ENCODE data around the gene CDK11B.
"Not testable (repeated sequence)": the region's sequence is repeated elsewhere in the genome, so short reads cannot be mapped to it uniquely, and the experiment has no call there.

The CDK11B gene

DNA sequence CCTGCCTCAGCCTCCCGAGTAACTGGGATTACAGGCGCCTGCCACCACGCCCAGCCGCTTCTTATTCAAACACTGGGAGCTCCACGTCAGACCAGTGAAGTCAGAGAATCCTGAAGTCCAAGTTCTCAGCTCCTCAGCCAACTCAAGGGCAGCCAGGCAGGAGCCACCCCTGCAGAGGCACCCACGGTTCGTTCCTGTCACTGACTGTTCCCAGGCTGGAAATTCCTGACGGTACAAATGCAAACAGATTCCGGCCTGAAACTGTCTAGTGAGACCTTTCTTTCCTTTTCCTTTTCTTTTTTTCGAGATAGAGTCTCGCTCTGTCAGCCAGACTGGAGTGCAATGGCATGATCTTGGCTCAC, 22.1 kb upstream of the CDK11B start:
- DNase-seq, result no peak

DNA sequence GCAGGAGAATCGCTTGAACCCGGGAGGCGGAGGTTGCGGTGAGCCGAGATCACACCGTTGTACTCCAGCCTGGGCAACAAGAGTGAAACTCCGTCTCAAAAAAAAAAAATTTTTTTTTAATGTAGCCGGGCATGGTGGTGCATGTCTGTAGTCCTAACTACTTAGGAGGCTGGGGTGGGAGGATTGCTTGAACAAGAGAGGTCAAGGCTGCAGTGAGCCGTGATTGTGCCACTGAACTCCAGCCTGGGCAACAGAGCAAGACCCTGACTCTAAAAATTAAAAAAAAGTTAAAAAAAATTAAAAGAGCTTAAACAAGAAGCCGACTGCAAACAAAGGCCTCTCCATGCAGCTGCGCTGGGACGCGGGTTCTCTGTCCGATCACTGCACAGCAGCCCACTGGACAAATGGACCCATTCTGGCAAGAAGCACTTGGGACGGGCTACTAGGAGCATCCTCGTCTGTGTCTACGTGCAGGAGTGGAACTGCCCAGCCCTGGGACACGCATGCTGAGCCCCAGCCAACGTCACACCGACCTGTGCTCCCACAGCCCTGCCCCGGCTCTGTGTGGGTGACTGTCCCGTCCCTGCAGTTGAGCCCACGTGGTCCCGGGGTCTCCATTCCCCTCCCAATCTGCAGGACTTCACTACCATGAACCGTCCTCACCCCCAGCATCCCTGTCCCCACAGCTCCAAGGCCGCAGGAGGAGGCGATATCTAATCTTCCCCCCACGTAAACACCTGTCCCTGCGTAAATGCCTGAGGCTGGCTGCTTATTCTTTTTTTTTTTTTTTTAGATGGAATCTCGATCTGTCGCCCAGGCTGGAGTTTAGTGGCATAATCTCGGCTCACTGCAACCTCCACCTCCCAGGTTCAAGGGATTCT, 21.5 kb upstream of the CDK11B start:
- no peak for DNase-seq

DNA sequence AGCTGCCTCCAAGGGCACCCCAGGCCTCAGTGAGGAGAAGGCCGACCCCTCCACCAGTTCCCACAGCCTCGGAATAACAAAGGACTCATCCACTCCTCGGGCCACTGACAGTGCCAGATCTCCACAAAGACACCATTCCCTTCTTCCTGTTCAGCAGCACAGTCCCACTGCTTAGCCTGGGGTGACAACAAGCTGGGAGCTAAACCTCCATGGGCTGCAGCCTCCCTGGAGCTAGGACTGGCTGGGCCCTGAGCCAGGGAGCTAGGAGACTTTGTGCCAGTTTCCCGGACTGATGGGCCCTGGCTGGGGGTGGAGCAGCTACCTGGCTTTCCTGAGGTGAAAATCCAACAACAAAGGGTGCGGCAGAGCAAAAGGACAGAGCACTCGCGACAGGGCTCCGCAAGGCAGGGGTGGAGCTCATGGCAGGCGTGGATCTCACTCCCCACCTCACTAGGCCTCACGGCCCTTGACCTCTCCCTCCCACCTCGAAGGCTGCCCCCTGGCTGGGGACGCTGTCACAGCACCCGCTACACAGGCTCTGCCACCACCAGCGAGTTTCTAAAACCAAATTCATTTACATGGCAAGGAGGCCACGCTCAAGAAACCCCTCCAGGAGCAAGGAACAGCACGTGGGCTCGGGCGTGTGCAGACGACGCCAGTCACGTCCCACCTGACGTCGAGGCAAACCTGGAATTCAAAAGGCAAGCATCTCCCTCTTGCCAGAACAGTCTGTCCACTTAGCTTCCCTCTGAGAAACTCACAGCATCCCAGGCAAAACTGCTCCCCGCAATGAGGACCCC, 20.0 kb upstream of the CDK11B start:
- peak; percentile 35 for DNase-seq

DNA sequence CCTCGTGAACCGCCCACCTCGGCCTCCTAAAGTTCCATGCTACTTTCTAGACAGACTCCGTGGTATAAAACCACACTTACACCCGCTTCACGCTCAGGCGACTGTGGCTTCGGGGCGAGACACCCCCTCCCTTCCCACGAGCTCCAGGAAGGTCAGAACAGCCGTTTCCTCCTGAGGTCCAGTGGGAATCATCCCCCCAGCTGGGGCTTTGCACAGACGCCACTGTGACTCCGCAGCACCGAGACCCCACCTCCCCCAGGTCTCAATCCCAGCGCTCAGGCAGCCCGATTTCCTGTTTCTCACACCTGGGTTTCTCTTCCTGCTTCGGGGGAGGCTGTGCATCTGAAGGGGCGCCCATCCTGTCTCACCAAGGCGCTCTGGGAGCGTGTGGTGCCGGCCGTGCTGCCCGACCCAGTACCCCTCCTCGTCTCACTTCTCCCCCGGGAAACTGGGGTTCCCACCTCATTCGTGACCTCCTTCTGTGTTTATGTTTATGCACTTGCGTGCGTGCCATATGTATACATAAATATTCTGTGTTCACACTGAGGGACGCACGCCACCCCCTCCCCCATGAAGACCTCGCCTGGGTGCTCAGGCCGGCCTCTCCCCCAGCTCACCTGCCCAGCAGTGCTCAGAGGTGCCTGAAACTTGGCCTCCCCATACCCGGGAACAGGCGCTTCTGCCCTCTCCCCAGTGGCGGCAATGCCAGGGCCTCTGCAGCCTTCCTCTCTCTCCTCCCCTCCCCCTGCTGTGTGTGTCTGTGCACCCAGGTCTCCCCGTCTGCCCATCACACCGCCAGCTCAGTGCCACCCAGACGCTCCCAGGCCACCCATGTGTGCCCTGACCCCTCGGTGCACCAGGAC, 19.1 kb upstream of the CDK11B start:
- DNase-seq, result peak; percentile 24

DNA sequence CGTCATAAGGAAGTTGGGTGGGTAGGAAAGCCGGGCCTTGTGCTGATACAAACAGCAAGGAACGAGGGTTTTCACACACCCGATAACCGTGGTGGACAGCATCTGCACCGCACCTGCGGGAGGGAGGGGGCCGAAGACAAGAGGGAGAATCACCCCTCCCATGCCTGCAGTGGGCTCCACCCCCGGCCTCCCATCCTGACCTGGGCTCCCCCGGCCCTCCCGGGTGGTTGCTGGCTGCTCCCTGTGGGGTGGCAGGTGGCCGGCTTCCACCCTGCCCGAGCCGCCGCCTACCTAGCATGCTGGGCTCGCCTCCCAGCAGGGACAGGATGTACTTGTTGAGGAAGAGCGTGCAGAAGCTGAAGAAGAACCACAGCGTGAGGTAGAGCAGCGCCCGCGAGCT, 17.3 kb upstream of the CDK11B start:
- not testable (repeated sequence) for DNase-seq

DNA sequence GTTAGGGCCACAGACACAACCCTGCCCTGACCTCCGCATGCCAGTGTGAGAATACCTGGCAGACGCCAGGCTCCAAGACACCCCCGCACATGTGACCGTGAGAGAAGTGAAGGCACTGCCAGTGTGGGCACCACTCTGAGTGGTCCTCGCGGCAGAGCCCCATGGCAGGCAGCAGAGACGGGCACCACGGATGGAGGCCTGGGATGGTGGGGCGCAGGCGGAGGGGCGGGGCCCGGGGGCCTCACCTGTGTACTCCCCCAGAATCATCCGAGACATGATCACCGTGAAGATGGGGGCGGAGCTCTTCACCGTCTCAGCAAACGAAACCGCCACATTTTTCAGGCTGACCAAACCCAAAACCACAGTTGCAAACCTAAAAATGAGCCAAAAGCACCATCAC, 16.4 kb upstream of the CDK11B start:
- DNase-seq, result not testable (repeated sequence)

DNA sequence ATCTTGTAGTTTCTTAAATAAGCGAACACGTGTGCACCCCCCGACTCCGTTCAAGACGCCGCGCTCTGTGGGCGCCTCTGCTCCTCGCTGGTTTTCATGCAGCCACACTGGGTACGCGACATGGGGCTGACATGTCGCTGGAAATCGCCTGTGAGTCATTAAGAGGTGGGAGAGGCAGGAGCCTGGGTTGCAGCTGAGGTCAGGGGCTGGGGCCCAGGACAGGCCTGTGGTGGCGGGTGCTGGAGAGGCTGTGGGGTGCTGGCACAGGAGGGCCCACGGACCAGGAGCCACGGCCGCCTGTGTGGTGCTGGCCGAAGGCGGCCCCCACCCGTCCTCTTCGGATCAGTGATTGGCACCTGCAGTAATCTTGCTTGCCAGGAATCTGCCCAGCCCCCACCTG, 16.0 kb upstream of the CDK11B start:
- DNase-seq, result not testable (repeated sequence)

DNA sequence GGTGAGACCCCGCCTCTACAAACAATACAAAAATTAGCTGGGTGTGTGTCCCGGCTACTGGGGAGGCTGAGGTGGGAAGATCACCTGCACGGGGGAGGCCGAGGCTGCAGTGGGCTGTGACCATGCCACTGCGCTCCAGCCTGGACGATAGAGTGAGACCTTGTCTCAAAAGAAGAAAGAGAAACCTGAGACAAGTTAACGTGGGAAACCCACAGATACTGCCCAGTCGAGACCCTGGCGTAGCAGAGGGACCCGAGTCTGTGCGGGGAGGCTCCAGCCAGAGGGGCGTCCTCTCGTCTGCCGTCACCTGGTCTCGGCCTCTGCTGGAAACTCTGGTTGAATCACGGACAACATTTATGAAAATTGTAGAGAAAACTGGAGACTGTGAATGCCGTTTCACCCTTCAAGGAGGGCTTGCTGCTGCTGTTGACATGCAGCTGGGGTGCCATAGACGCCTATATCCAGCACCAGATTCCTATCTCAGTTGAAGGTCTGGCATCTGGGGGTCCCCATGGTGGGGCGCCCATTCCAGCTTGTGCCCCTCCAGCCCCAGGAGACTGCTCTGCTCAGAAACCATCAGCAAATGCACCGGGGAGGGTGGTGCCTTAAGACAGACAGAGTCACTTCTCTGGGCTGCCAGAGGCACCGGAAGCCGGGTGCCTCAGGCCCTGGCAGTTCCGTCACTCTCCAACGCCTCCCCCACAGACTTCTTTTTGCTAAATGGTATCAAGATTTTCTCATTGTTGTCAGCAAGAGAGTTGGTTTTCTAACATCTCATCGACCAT, 13.6 kb upstream of the CDK11B start:
- DNase-seq, result no peak

DNA sequence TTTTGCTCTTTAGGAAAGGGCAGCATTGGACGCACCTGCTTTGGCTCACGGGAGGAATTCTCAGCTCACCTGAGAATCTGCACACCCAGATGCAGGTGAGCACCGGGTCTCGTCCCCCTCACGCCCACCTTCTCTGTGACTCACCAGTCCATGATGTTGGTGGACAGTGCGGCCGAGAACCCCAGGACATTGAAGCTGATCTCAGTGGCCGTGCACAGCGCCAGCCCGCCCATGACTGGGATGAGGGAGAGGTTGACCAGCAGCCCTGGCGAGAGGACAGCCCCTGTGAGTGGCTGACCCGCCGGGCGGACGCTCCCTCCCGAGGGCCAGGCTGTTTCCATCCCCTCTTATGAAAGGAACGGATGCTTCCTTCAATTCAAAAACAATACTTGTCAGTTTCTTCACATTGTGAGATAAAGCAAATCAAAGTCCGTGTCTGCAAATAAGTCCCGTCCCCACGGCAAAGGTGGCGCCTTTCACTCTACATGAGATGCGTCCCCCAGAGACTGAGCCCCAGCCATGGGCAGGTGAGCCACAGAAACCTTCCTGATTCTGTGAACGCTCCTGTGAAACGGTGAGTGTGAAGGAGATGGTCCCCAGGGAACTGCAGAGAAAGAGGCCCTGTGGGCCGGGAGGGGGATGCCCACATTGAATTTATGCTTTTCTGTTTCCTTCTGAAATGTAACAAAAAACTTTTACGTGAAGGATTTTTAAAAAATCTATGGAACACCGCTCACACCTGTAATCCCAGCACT, 12.7 kb upstream of the CDK11B start:
- DNase-seq, result no peak

DNA sequence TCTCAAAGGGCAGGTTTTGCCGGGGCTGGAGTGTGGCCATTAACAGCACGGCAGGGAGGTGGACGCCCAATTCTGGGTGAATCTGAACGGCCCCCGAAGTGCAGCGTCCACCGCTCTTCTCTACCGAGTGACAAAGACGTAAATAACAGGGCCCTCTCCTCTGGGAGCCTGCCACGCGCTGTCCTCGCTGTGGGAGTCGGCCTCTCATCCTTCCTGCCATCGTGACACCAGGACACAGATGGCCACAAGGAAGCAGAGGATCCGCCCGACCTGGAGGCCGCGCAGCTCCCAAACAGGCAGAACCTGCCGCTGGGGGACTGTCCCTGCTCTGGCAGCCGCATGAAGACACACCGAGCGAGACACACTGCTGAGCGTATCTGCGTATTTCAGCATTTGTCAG, 12.1 kb upstream of the CDK11B start:
- no peak for DNase-seq

DNA sequence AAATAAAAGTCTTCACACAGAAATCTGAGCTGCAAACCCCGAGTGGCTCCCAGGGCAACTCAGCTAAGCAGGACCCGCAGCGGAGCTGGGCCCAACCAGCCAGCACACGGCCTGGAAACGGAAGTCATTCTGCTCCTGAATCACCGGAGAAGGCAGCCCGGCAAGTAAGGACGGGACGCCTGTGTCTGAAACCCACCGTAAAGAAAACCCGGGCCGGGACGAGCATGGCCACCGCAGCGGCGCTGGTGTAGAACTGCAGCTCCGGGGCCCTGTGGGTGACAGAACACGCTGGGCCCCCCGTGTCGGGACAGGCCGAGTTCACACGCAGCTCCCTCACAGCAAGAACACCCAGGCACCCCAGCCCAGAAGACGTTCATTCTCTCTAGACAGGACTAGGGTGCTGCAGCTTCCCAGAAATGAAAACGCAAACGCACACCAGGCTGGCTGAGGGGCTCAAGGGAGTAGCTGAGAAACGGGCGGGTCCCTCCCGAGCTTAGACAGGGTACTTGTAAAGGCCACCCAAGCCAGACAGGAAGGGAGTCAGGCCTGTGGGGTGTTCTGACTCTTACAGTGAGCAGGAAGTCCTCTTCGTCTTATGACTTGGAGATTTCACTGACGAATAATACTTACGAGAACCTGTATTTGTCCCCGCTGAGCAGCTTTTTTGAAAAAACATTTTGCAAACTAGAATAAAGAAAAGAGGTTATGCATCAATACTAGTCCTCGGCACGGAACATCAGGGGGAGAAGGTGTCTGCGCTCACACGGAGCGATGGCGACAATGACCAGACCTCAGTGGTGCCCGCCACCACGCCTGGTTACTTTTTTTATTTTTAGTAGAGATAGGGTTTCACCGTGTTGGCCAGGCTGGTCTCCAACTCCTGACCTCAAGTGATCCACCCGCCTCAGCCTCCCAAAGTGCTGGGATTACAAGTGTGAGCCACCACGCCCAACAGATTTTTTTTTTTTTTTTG, 10.9 kb upstream of the CDK11B start:
- DNase-seq, result no peak

DNA sequence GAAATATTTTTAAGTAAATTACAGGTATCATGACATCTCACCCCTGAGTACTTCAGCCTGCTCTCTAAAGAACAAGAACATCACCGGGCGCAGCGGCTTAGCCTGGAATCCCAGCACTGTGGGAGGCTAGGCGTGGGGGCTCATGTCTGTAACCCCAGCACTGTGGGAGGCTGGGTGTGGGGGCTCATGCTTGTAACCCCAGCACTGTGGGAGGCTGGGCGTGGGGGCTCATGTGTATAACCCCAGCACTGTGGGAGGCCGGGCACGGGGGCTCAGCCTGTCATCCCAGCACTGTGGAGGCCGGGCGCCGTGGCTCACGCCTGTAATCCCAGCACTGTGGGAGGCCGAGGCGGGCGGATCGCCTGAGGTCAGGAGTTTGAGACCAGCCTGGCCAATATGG, 7.7 kb upstream of the CDK11B start:
- DNase-seq, result no peak

DNA sequence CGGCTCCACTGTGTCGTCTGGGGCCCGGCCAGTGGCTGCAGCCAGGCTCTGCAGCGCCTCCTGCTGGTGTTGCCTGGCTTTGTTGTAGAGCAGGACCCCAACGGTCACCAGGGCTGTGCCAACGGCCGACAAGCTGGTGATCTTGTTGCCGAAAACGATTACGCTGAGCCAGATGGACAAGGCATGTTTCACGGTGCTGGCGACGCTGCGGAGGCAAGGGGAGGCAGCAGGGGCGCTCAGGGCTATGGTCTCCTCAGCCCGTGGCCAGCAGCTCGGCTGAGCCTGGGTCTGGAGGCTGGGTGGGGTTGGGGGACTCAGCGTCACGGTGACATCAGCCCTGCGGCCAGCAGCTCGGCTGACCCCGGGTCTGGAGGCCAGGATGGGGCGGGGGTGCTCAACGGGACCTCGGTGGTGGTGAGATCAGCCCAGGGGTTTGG, 7.0 kb upstream of the CDK11B start:
- no peak for DNase-seq

DNA sequence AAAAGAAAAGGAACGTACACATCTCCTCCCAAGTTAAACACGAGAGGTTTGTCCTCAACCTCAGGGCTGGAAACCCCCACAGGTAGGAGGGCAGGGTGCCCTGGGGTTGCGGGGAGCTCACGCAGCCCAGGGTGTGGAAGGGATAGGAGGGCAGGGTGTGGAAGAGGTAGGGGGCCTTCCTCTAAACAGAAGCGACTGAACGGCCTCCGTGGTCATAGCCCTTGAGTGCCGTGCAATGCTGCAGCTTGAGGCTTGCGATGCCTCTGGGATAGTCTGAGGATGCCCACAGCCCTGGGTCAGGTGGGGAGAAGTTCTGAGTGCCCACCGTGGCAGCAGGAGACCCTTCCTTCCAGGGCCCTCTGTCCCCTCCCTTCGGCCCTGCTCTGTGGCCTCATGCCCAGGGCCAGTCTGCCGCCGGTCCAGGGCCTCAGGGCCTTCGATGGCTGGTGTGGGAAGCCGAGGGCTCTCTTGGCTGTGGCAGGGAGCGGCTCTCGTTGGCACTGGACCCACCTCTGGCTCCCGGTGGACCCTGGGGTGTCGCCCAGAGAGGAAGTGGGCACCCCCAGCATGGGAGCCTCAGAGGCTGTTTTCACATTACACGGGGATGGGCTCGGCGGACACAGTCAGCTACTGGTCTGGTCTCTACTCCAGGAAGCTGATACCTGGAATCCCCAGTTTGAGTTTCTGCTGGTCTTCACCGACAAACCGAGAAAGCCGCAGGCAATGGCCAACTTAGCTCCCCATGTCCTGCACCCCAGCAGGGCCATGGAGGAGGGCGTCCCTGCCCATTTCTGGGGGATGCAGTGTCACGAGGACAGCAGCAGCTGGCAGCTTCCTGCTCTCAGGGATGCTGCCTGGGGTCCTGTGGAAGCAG, 6.4 kb upstream of the CDK11B start:
- DNase-seq, result no peak

DNA sequence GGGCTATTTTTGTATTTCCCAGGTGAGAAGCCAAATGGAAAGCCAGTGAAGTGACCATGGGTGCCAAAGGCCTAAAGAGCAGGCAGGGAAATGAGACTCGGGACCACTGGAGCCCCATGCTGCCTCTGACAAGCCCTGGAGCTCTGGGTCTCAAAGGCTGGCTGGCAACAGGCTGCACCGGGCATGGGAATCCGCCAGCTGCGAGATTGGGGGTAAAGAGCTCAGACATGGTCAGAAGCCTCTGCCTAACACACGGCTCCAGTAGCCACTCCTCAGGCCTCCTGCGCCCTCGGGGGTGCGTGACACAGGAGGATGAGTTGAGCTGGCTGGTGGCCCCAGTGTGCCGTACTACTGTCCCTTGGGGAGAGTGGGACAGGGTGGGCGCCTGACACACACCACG, 5.5 kb upstream of the CDK11B start:
- not testable (repeated sequence) for DNase-seq

DNA sequence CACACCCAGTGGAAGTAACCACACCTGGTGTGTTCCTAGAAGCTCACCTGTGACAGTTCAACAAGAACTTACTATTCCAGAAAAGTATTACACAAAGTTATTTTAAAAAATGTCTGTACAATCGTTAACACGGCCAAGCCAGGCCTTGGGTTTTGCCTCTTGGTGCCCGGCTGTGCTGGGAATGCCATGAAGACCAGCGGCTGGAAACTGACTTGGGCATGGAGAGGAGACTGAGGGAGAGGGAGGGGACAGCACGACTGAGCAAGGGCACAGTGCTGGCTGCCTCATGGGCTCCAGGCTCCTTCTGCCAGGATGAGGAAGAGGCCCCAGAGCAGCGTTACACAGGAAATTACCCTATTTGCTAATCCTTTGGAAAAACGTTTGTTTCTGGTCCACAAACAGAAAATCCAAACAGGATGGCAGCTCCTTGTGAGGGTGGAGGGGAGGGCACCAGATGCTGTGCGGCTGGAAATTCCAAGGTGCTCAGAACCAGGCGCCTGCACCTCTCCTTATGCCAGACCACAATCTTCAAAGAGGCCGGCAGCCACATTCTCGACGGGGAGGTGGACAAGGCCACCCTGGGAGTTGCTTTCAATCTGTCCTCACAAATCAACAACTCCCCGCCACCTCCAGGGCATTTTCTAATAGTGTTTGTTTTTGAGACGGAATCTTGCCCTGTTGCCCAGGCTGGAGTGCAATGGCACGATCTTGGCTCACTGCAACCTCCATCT, 4.2 kb upstream of the CDK11B start:
- DNase-seq, result not testable (repeated sequence)

DNA sequence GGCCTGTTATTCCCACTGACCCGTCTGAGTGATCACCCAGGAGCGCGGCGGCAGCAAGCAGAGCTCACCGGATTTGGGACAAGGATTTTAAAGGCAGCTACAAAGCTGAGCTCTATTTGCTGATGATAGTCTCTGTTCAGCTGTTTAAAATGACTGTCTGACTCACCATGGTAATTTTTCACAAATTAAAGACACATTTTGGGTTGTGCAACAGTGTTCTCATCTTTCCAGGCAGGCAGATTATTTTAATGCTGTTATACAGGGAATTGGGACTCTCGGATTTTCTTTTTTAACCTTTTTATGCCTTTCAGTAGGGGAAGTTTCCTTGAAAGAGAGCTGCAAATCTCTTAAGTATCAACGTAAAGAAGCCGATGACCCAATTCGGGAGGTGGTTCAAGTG, 3.6 kb upstream of the CDK11B start:
- DNase-seq, result not testable (repeated sequence)

DNA sequence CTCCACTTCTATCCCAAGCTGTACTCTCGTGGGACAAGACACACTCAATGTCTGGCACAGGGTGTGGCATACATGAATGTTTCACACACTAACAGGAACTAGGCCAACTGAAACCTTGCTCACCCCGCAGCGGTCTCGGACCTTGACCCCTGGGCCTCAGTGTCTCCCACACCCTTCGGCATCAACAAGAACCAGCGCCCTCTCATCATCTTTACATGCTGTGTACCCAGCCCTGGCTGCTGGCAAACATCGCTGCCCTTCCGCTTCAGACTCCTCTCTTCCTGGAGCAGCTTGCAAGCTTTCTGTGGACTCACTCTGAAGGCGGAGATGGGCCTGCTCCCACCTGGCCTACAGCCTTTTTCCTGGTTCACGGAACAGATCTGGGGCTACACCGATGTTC, 10.5 kb downstream of the CDK11B start:
- not testable (repeated sequence) for DNase-seq

All from activated T-cell treated with anti-CD3 and anti-CD28 coated beads for 4 hours (primary cell).